ENCODE data around the gene ABCG2.

The ABCG2 gene

GRCh38 chr4:88064410-88064809 lies 94.0 kb downstream of the ABCG2 start:
- CTCF ChIA-PET: interaction anchor here (1.2 kb wide), 1 partner anchor 32 kb away, joined by 3 read pairs; no protein-coding TSS in a partner anchor

GRCh38 chr4:88063634-88064296 lies 94.7 kb downstream of the ABCG2 start:
- Histone ChIP-seq H3K9me3 (ENCODE audit: control insufficient read depth, insufficient read depth, low read depth, low read length) (no peaks in the 10 kb centered on the region), H3K4me1 (ENCODE audit: control insufficient read depth, insufficient read depth, low read length) (no peaks in the 10 kb centered on the region), H3K36me3 (ENCODE audit: control insufficient read depth in 2 of 2, insufficient read depth in 1 of 2, low read length in 2 of 2) (peaks cover 17 to 76% of the 10 kb centered on the region in 2 experiments), H3K4me3 (ENCODE audit: low read depth, low read length) (no peak overlapping the region), H3K27ac (ENCODE audit: extremely low read depth, low read depth, low read length) (no peak overlapping the region)
- POLR2A ChIA-PET: no interaction called here
- TF ChIP-seq ZNF585B (tag by site-specific recombination; IDR thresholded peaks at IDR 0.05) (no peak), ZFHX2 (tag by site-specific recombination; conservative IDR thresholded peaks at IDR 0.05) (no peak), ZNF561 (tag by site-specific recombination; IDR thresholded peaks at IDR 0.05; ENCODE audit: borderline replicate concordance) (no peak), CTCF (tag by site-specific recombination; IDR thresholded peaks at IDR 0.05) (no peak), ZNF701 (tag by site-specific recombination; IDR thresholded peaks at IDR 0.05) (no peak), ZNF223 (tag by site-specific recombination; IDR thresholded peaks at IDR 0.05) (no peak)
- CTCF ChIA-PET: interaction anchor here (1.2 kb wide), 1 partner anchor 31 kb away, joined by 3 read pairs; no protein-coding TSS in a partner anchor

More at GRCh38 chr4:88064410-88064809, 94.0 kb downstream of the ABCG2 start:
- POLR2A ChIA-PET: no interaction called here
- Histone ChIP-seq H3K9me3 (ENCODE audit: control insufficient read depth, insufficient read depth, low read depth, low read length) (no peaks in the 10 kb centered on the region), H3K36me3 (ENCODE audit: control insufficient read depth in 2 of 2, insufficient read depth in 1 of 2, low read length in 2 of 2) (peaks cover 17 to 72% of the 10 kb centered on the region in 2 experiments), H3K27ac (ENCODE audit: extremely low read depth, low read depth, low read length) (no peak overlapping the region), H3K4me1 (ENCODE audit: control insufficient read depth, insufficient read depth, low read length) (no peaks in the 10 kb centered on the region), H3K4me3 (ENCODE audit: low read depth, low read length) (no peak overlapping the region)
- TF ChIP-seq HOXA7 (CRISPR knock-in tag; IDR thresholded peaks at IDR 0.05; ENCODE audit: borderline replicate concordance): no peak
- TF ChIP-seq ZNF16 (tag by site-specific recombination; IDR thresholded peaks at IDR 0.05; ENCODE audit: low read depth): no peak
- no peak for TF ChIP-seq ZNF623 (tag by site-specific recombination; IDR thresholded peaks at IDR 0.05)
- TF ChIP-seq, protein P1, sequence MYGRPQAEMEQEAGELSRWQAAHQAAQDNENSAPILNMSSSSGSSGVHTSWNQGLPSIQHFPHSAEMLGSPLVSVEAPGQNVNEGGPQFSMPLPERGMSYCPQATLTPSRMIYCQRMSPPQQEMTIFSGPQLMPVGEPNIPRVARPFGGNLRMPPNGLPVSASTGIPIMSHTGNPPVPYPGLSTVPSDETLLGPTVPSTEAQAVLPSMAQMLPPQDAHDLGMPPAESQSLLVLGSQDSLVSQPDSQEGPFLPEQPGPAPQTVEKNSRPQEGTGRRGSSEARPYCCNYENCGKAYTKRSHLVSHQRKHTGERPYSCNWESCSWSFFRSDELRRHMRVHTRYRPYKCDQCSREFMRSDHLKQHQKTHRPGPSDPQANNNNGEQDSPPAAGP (tag by site-specific recombination; IDR thresholded peaks at IDR 0.05): no peak
- no peak for TF ChIP-seq ZNF404 (tag by site-specific recombination; IDR thresholded peaks at IDR 0.05)
- TF ChIP-seq ZNF274 (IDR thresholded peaks at IDR 0.05; ENCODE audit: low read length): no peak
- TF ChIP-seq ZNF274 (tag by site-specific recombination; IDR thresholded peaks at IDR 0.05; ENCODE audit: borderline replicate concordance): no peak
- no peak for TF ChIP-seq GFI1B (tag by site-specific recombination; IDR thresholded peaks at IDR 0.05)
- no peak for TF ChIP-seq SP2 (tag by site-specific recombination; IDR thresholded peaks at IDR 0.05)
- no peak for TF ChIP-seq ZNF19 (tag by site-specific recombination; IDR thresholded peaks at IDR 0.05; ENCODE audit: low read depth)
- no peak for TF ChIP-seq KLF1 (tag by site-specific recombination; IDR thresholded peaks at IDR 0.05)
- TF ChIP-seq, protein P2, sequence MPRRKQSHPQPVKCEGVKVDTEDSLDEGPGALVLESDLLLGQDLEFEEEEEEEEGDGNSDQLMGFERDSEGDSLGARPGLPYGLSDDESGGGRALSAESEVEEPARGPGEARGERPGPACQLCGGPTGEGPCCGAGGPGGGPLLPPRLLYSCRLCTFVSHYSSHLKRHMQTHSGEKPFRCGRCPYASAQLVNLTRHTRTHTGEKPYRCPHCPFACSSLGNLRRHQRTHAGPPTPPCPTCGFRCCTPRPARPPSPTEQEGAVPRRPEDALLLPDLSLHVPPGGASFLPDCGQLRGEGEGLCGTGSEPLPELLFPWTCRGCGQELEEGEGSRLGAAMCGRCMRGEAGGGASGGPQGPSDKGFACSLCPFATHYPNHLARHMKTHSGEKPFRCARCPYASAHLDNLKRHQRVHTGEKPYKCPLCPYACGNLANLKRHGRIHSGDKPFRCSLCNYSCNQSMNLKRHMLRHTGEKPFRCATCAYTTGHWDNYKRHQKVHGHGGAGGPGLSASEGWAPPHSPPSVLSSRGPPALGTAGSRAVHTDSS (tag by site-specific recombination; IDR thresholded peaks at IDR 0.05): no peak
- no peak for TF ChIP-seq ZNF23 (tag by site-specific recombination; IDR thresholded peaks at IDR 0.05; ENCODE audit: borderline replicate concordance)
- TF ChIP-seq ZNF792 (tag by site-specific recombination; IDR thresholded peaks at IDR 0.05): no peak
- TF ChIP-seq ZSCAN30 (tag by site-specific recombination; IDR thresholded peaks at IDR 0.05): no peak
- TF ChIP-seq, protein P3, sequence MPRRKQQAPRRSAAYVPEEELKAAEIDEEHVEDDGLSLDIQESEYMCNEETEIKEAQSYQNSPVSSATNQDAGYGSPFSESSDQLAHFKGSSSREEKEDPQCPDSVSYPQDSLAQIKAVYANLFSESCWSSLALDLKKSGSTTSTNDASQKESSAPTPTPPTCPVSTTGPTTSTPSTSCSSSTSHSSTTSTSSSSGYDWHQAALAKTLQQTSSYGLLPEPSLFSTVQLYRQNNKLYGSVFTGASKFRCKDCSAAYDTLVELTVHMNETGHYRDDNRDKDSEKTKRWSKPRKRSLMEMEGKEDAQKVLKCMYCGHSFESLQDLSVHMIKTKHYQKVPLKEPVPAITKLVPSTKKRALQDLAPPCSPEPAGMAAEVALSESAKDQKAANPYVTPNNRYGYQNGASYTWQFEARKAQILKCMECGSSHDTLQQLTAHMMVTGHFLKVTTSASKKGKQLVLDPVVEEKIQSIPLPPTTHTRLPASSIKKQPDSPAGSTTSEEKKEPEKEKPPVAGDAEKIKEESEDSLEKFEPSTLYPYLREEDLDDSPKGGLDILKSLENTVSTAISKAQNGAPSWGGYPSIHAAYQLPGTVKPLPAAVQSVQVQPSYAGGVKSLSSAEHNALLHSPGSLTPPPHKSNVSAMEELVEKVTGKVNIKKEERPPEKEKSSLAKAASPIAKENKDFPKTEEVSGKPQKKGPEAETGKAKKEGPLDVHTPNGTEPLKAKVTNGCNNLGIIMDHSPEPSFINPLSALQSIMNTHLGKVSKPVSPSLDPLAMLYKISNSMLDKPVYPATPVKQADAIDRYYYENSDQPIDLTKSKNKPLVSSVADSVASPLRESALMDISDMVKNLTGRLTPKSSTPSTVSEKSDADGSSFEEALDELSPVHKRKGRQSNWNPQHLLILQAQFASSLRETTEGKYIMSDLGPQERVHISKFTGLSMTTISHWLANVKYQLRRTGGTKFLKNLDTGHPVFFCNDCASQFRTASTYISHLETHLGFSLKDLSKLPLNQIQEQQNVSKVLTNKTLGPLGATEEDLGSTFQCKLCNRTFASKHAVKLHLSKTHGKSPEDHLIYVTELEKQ (tag by site-specific recombination; IDR thresholded peaks at IDR 0.05; ENCODE audit: borderline replicate concordance): no peak
- TF ChIP-seq GLI4 (tag by site-specific recombination; IDR thresholded peaks at IDR 0.05): no peak
- TF ChIP-seq, protein P4, sequence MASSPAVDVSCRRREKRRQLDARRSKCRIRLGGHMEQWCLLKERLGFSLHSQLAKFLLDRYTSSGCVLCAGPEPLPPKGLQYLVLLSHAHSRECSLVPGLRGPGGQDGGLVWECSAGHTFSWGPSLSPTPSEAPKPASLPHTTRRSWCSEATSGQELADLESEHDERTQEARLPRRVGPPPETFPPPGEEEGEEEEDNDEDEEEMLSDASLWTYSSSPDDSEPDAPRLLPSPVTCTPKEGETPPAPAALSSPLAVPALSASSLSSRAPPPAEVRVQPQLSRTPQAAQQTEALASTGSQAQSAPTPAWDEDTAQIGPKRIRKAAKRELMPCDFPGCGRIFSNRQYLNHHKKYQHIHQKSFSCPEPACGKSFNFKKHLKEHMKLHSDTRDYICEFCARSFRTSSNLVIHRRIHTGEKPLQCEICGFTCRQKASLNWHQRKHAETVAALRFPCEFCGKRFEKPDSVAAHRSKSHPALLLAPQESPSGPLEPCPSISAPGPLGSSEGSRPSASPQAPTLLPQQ (tag by site-specific recombination; IDR thresholded peaks at IDR 0.05): no peak
- no peak for TF ChIP-seq ZNF610 (tag by site-specific recombination; IDR thresholded peaks at IDR 0.05; ENCODE audit: borderline replicate concordance)
